HG03039 (cell line): ENCODE data around the gene EXOC3L4.
"Not testable (repeated sequence)": the region's sequence is repeated elsewhere in the genome, so short reads cannot be mapped to it uniquely, and the experiment has no call there.

Experiments used
- ATAC-seq: cut with Tn5 transposase; IDR thresholded peaks from one replicate; pipeline ENCODE4 v1.9.1; 2021; ENCODE audit warnings: mild to moderate bottlenecking, moderate library complexity; ENCODE audit not compliant: unreplicated experiment

Gene EXOC3L4

DNA sequence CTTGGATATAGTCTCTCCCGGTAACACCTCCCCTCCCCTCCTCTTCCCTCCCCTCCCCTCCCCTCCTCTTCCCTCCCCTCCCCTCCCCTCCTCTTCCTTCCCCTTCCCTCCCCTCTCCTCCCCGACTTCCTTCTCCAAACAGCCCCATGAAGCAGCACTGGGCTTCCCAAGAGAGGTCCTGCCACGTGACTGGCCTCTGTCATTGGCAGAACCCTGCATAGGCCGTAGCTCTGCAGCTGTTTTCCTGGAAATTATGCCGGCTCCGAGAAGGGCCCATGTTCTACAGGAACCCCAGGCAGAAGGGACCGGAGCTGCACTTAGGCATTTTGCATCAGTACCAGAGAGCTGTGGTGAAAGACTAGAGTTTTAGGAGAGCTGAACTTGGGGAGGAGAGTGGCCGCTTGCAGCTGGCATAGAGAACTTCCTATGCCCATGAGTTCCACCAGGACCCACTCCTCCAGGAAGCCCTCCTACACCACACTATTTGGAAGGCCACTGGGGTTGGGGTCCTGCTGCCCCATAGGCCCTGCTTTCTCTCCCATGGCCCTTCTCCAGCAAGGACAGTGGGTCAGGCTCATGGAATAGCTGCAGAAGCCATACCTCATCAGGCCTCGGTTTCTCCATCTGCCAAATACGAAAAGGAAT lies 23.6 kb downstream of the EXOC3L4 start:
- no peak for ATAC-seq

DNA sequence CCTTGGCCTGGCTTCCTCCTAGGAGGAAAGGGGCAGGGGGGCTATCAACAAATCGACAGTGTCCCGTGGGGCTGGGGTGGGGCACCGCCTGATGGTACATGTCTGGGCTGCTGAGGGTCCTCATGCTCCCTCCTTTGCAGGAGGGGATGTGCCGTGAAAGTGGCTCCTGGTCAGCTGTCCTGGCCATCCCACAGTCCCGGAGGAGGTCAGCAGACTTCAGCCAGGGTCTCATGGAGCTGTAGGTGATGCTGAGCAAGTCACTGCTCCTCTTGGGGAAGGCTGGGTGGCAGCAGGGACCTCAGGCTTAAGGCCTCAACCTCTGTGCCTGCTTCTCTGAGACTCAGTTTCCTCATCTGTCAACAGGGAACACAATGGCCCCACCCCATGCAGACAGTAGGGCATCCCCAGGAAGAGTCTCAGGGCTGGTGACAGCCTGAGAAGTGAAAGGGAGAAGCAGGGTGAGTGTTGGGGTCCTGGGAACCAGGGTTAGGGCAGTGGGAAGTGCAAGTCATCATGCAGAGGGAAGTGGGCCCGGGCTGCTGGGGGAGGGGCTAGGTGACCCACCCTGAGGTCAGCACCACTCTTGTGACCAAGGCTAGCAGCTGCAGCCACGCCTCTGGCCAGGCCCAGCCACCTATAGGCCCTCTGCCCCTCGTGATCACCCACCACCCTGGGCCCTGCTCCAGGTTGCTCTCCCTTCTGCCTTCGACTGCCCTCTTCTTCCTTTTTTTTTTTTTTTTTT lies 24.3 kb downstream of the EXOC3L4 start:
- no peak for ATAC-seq

DNA sequence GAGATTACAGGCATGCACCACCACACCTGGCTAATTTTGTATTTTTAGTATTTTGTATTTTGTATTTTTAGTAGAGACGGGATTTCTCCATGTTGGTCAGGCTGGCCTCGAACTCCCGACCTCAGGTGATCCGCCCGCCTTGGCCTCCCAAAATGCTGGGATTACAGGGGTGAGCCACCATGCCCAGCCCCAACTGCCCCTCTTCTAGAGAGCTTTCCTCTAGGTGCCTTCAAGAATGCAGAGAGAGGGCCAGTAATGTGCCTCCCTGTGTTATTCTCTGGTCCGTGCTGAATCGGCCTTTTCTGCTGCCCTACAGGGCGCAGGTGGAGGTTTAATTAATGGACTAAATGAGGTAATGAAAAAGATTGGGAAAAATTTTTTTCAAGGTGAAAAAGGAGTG lies 25.0 kb downstream of the EXOC3L4 start:
- not testable (repeated sequence) for ATAC-seq

DNA sequence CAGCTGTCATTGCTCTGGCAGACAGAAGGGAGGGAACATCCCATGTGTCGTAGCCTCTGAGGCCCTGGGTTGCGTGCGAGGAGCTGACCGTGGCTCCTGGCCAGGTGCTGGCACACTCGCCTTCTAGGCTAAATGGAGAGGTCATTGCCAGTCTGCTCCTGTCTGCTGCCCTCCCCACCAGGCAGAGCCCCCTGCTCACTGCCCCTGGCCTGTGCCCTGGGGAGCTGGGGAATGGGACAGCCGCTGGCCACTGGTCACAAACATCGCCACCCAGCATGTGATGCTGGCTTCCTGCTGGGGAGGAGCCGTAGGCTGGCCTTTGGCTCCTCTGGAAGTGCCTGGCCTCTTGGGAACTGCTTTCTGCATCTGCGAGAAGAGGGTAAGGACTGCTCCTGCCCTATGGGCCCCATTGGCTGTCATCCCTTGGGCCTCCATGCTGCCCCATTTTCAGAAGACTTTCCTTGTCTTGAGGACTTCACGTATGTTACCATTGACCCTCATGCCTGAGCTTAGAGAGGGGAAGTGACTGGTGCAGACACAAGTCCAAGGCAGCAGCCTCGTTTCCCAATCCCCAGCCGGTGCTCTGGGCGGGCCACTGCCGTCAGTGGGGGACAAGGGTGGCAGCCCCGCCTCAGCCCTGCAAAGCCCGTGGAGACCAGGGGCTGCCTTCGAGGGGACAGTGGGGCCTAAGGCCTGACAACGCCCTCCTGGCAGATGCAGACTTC lies 26.8 kb downstream of the EXOC3L4 start:
- ATAC-seq = no peak

DNA sequence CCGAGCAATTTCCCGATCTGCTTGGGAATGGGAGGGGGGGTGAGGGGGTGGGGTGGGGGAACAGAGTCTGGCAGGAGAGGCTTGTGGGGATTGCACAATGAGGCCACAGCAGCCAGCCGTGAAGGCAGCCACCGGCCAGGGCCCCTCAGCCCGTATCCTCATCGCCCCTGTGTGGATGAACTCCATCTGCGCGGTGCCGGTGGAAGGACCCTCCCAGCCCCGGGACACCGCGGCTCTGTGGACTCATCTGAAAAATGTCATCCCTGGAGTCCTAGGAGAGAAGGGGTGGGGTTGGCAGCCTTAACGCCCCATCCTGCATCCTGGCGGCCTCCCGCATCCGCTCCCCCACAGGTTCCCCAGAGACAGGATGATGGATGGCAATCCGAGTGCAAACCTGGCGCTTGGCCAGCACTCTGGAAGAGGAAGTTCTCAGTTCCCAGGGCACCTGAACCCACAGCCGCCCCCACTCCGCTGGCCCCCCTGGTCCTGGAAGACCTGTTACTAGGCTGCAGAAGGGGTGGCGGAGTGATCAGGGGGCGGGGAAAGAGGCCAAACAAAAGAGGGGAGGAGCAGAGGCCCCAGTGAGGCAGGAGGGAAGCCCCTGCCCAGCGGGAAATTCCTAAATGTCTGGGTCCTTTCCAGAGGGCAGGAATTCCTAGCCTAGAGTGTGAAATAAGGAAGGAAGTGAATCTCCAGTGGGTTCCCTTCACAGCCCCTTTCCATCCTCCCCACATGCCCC lies 27.5 kb downstream of the EXOC3L4 start:
- no peak for ATAC-seq

DNA sequence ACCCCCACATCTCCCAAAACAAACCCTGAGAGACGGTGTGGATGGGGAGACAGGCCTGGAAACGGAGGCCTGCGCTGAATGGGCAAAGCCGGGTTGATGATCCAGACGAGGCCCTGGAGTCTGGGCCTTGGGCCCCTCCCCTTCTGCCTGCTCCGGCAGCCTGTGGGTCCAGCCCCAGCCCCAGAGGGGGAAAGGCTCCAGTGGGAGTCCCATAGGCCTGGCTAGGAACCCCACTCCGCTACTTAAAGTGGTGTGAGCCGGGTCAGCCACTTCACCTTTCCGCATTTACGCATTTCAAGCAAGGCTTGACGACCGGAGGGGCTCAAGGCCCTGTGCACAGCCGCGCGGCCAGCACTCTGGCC lies 28.0 kb downstream of the EXOC3L4 start:
- ATAC-seq = no peak

DNA sequence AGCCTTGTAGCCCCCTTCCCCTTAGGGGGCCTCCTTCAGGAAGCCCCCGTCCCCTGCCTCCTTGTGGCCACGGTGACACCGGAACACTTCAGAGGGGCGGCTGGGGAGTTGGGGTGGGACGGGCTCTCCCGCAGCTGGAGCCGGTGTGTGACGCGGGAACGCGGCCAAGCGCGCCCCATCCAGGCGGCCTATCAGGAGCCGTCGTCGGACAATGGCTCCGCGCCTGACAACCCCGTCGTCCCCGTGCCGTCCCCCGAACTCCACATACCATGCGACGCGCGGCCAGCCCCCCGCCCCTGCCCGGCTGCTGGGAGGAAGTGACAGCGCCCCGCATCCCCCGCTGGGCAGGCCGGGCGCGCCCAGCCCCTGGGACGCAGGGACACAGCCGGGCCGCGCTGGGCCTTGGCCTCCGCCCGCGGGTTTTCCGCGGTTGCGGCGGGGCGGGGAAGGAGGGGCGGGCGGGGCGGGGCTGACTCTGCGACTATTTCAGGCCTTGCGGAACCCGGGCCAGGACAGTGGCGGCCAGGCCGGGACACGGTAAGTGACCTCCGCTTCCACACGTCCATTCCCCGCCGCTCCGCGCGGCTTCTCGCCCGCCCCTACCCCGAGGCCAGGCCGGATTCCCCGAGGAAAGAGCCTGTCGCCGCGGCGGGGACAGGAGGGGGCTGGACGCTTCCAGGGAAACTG lies 28.6 kb downstream of the EXOC3L4 start, which contains the start of gene TNFAIP2:
Gene TNFAIP2, plus strand, starts transcription at position 515 of the 687 bp plus-strand sequence. CDS start 2,997 bp downstream, outside the sequence.
- no peak for ATAC-seq

DNA sequence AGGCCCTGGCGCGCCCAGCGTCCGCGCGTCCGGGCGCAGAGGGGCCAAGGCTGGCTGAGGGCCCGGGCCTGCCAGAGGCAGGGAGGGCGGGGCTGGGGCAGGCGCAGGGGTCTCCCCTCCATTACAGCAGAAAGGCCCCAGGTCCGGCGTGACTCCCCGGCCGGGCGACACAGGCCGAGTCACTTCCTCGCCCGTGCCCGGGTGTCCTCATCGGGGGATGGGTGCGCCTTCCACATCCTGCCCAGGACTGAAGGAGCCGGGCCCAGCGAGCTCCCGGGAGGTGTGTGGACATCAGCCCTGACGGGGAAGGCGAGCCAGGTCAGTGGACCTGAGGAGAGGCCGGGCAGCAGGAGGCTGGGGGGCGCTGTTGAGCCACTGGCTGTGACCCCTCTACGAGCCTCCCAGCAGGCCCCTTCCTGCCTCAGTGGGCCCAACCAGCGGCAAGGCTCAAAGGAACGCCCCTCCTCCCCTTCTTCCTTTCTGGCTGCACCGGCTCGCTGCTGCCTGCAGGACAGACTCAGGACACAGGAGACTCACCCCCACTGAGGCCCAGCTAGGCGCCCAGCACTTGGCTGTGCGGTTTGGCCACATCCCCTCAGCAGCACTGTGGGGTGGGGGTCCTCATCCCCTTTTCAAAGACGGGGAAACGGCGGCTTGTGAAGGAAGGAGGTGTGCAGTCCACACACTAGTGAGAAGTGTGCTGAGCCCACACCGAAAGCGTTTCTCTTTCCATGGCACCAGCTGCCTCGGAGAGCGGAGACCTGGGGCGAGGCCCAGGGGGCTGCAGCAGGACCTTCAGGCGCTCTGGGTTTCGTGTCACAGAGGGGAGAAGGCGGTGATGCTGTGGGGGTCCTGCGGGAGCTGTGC lies 29.3 kb downstream of the EXOC3L4 start:
- no peak for ATAC-seq

DNA sequence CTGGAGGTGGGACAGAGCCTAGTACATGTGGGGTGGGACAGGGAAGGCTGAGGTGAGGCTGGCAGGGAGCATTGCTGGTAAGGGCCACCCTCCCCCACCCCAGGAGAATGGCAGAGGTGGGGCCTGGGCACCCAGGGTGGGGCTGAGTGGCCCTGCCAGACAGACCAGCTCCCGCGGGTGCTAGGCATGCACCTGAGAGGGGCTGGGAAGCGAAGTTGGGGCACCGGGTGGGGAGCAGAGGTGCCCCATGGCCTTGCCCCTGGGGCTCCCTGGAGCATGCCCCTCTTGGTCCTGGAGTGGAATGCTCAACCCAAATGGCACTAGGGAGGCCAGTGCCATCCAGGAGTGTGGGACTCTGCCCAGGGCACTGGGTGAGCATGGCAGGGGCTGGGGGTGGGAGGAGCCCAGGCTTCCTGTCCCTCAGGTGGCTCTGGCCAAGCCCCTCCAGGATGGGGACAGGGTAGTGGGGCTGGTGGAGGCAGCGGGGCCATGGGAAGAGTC lies 30.0 kb downstream of the EXOC3L4 start:
- ATAC-seq = no peak

DNA sequence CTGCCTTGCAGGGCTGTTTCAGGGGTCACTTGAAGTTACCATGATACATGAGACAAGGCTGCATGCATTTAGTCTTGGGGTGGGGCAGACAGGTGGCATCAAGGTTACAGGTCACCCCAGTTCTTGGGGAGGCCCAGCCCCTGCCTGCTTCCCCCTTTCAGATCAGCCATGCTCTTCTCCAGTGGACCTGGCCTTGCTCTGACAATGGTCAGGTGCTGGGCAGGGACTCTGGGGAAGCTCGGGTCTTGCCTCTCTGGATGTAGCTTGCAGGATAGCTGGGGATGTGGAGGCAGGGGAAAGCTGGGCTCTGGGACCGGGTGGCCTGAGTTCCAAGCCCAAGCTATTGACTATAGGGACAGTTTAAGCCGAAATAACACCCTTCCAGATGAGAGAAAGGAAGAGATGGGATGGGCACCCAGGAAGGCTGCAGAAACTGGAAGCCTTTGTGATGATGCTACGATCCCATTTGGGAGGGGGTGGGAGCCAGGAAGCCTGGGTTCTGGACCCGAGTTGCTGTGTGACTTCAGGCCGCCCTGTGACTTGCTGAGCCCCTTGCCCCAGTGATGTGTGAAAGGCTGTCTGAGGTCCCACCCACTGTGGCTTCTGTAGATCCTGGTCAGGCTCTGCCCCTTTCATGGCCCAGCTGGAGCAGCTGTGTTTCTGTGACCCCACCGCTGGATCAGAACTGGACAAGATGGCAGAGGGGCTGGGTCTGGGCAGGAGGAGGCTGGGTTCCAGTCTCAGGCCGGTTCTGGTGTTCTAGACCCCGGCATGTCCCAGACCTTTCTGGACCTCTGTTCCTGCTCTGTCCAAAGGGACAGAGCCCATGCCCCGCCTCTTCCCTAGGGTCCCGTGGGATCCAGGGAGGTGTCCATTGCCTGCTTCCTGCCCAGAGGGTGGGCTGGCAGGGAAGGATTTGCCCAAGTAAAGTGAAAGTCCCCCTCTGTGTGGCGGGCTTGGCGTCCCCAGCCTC lies 30.9 kb downstream of the EXOC3L4 start:
- no peak for ATAC-seq

DNA sequence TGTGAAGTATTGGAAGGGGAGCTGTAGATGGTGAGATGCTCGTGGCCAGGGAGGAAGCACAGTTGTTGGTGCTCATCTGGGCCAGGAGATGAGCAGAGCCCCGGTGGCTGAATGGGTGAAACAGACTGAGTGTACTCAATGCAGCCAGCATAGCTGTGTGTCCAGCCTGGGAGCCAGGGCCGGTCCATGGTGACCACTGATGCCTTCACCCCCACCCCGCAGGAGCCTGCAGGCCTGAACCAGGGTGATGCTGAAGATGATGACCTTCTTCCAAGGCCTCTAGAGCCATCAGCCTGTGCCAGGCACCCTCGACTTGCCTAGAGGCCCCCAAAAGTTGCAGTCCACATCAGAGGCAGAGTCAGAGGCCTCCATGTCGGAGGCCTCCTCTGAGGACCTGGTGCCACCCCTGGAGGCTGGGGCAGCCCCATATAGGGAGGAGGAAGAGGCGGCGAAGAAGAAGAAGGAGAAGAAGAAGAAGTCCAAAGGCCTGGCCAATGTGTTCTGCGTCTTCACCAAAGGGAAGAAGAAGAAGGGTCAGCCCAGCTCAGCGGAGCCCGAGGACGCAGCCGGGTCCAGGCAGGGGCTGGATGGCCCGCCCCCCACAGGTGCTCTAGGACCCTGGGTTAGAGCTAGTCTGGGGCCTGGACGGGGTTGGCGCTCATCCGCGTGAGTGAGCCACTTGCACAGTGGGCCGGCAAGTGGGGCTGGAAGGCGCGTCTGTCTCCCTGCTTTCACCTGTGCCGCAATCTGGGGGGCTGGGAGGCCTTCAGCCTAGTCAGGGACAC lies 31.8 kb downstream of the EXOC3L4 start:
- no peak for ATAC-seq

DNA sequence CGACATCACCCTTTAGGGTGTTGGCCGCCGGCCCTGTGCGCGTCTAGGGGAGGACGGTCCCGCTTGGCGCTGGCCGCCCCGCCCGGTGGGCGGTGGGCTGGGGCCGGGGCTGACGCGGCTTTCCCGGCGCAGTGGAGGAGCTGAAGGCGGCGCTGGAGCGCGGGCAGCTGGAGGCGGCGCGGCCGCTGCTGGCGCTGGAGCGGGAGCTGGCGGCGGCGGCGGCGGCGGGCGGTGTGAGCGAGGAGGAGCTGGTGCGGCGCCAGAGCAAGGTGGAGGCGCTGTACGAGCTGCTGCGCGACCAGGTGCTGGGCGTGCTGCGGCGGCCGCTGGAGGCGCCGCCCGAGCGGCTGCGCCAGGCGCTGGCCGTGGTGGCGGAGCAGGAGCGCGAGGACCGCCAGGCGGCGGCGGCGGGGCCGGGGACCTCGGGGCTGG lies 32.4 kb downstream of the EXOC3L4 start:
- ATAC-seq = no peak

DNA sequence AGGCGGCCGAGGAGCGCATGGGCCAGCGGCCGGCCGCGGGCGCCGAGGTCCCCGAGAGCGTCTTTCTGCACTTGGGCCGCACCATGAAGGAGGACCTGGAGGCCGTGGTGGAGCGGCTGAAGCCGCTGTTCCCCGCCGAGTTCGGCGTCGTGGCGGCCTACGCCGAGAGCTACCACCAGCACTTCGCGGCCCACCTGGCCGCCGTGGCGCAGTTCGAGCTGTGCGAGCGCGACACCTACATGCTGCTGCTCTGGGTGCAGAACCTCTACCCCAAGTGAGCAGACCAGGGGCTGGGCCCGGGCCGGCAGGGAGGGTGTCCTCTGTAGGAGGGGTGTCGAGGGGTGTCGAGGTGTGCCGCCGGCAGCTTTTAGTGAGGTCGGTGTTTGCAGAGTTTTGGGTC lies 32.8 kb downstream of the EXOC3L4 start:
- ATAC-seq = no peak

DNA sequence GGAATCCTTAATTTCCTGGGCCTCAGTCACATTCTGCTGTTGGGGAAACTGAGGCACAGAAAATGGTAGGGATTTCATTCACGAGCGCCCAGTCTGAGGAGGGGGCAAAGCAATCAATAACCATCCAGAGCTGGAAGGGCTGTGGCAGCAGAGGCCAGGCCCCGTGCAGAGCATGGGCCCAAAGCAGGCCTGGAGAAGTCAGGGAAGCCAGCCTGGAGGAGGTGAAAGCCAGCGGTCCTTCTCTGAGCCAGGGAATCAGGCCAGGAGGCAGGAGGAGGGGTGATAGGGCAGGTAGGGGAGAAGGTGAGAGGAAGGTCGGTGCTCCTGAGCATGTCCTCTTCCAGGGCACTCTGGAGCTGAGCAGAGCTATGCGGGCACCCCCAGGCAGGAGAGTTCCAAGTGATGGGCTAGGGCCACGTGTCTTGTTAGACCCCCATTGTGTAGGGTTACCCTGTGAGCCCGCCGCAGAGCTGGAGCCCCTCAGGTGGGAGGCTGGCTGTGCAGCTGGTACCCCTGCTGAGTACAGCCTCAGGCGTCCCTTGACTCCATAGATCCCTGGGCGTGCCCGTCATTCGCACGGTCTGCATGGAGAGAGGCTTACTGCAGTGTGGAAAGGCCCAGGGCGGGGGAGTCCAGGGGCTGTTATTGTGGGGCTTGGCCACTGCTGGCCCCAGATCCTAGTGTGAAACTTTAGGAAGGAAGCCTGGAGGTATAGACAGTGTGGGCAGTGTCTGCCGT lies 33.5 kb downstream of the EXOC3L4 start:
- ATAC-seq = no peak

DNA sequence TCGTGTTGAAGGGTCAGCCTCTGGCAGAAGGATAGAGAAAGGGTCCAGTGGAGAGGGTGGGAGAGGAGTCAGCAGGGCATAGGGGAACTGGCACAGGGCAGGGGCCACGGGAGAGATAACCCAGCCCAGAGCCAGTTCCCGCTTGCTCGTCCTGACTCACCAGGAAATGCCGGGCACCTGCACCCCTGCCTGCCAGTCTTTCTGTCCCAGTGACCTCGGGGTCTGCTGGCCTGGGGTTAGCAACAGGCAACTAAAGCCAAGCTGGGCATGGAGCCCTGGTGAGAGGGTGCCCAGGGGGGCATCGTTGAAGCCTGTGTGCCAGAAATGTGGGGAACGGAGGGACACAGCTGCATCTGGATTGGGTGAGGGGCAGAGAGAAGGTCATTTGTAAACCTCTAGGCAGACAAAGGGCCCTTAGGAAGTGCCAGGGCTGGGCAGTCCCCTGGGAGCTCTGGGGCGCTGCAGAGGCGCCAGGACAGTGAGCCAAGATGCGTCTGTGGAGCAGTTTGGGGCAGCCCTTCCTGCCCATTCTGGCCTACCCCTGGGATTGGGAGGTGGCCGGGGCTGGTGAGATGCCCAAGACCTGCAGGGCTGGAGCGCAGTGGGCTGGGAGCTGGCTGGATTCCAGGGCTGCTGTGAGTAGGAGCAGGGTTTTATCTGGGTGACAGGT lies 34.2 kb downstream of the EXOC3L4 start:
- no peak for ATAC-seq

DNA sequence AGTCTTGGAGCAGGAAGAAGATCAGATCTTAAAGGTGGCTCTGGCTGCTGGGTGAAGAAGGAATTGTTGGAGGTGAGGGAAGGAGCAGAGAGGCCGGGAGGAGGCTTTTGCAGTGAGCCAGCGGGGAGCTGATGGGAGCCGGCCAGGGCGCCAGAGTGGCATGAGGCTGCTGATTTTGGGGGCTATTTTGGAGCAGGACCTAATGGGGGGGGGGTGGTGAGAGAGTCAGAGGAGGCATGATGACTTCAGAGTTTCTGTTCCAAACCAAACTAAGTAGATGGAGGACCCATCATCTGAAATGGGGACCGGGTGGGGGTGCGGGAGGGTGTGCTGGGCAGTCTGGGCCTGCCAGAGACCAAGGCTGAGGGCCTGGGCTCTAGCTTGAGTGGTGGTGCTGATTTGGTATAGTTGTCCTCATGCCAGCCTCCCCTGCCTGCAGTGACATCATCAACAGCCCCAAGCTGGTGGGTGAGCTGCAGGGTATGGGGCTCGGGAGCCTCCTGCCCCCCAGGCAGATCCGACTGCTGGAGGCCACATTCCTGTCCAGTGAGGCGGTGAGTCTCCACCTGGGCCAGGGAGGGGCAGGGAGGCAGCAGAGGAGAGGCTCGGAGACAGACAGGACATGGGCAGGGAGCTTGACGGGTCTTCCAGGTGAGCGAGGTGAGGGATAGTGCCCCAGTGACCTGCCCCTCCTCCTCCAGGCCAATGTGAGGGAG lies 34.9 kb downstream of the EXOC3L4 start:
- ATAC-seq = no peak
